OCI-LY7 (cell line): ENCODE data around the gene ATP1B1. TPM values are rescaled to one million over a fixed set of nuclear protein-coding genes. Genes with fewer than 3 reads are reported as not detected.

ENCODE experiments used
- BruUV-seq: library from RNA; stranded (reverse); fragments of 400-500 nt; replicated peaks from 2 replicates; lab custom pipeline; 2021; lab: Mats Ljungman, UMichigan
- CTCF ChIA-PET: fragments of 300-600 bp; sonication (Branson Sonifier 250); formaldehyde crosslinking; loops from one replicate; lab custom pipeline; 2022; ENCODE audit warnings: antibody characterized with exemption; ENCODE audit not compliant: unreplicated experiment; lab: Charles Lee
- POLR2A ChIA-PET: fragments of 300-600 bp; sonication (Branson Sonifier 250); formaldehyde crosslinking; loops from one replicate; lab custom pipeline; 2022; ENCODE audit warnings: antibody characterized with exemption; lab: Charles Lee
- DNase-seq: peaks from one replicate; pipeline ENCODE4 v3.0.0-alpha.2; 2015; ENCODE audit warnings: low spot score
- H2AFZ ChIP-seq: fragments of 200-600 bp; sonication (generic), shearing (Covaris generic); 2 replicates; pipeline ENCODE4 v1.6.1; 2014; ENCODE audit warnings: mild to moderate bottlenecking, antibody characterized with exemption, low read length, moderate library complexity
- H3K27ac ChIP-seq: fragments of 200-600 bp; sonication (generic); 2 replicates; pipeline ENCODE4 v1.5.1; 2014; ENCODE audit warnings: mixed run types, low read depth, mild to moderate bottlenecking, moderate library complexity, low read length, inconsistent platforms; ENCODE audit not compliant: poor library complexity, severe bottlenecking
- H3K36me3 ChIP-seq: fragments of 200-600 bp; sonication (generic); 2 replicates; pipeline ENCODE4 v1.6.1; 2014; ENCODE audit warnings: mild to moderate bottlenecking, antibody characterized with exemption, low read length, moderate library complexity, mixed read lengths; ENCODE audit not compliant: insufficient read depth
- H3K4me1 ChIP-seq: fragments of 200-600 bp; sonication (generic); 2 replicates; pipeline ENCODE4 v1.5.1; 2014; ENCODE audit warnings: mild to moderate bottlenecking, low read length; ENCODE audit not compliant: insufficient read depth, poor library complexity, severe bottlenecking
- H3K4me2 ChIP-seq: fragments of 200-600 bp; sonication (generic); 2 replicates; pipeline ENCODE4 v1.6.1; 2014; ENCODE audit warnings: mild to moderate bottlenecking, low read length
- H3K4me3 ChIP-seq: fragments of 200-600 bp; sonication (generic); 2 replicates; pipeline ENCODE4 v1.5.1; 2014; ENCODE audit warnings: mild to moderate bottlenecking, low read depth, low read length; ENCODE audit not compliant: poor library complexity, severe bottlenecking
- H3K79me2 ChIP-seq: fragments of 200-600 bp; sonication (generic); 2 replicates; pipeline ENCODE4 v1.6.1; 2016; ENCODE audit warnings: low read depth, mild to moderate bottlenecking, low read length, moderate library complexity, mixed read lengths; ENCODE audit not compliant: insufficient read depth
- H3K9me2 ChIP-seq: fragments of 200-600 bp; sonication (generic); 2 replicates; pipeline ENCODE4 v1.6.1; 2016; ENCODE audit warnings: mild to moderate bottlenecking, low read length, mixed read lengths; ENCODE audit not compliant: insufficient read depth
- H3K9me3 ChIP-seq: fragments of 200-600 bp; sonication (generic); 2 replicates; pipeline ENCODE4 v1.6.1; 2014; ENCODE audit warnings: mild to moderate bottlenecking, mixed run types, low read length, mixed read lengths
- H4K20me1 ChIP-seq: fragments of 200-600 bp; sonication (generic); 2 replicates; pipeline ENCODE4 v1.6.1; 2014; ENCODE audit warnings: mild to moderate bottlenecking, antibody characterized with exemption, low read length, moderate library complexity, mixed read lengths; ENCODE audit not compliant: insufficient read depth
- CTCF ChIP-seq: fragments of 200-600 bp; sonication (generic); conservative IDR thresholded peaks from 2 replicates; pipeline ENCODE4 v1.5.1; 2014; ENCODE audit warnings: mild to moderate bottlenecking, antibody characterized with exemption, low read length, moderate library complexity, mixed read lengths
- EZH2phosphoT487 ChIP-seq: fragments of 200-600 bp; sonication (generic); IDR thresholded peaks from 2 replicates; pipeline ENCODE4 v1.6.1; 2018; ENCODE audit warnings: low read depth, borderline replicate concordance, mild to moderate bottlenecking, mixed run types, antibody characterized with exemption, low read length, moderate library complexity, mixed read lengths
- intact Hi-C: fragments of 100-400 bp; cut with micrococcal nuclease; formaldehyde crosslinking; loops from one replicate; pipeline ENCODE4 v1.10.0; 2022; ENCODE audit not compliant: unreplicated experiment
- total RNA-seq, 2 experiments: library from RNA; depleted of rRNA in 1 of 2; stranded (reverse); fragments of >200 nt in 1 of 2; shearing (Covaris generic) in 1 of 2; gene quantifications; 2 replicates each; pipeline ENCODE4 v1.2.3, GENCODE V29; 2014 to 2022

The ATP1B1 gene
- total RNA-seq, 2 experiments from 2014 or later = 17.5 to 22.5 TPM

GRCh38 chr1:169078163-169078883 is 28.2 kb upstream of the ATP1B1 start:
- Histone ChIP-seq H3K36me3 (no peaks in the 10 kb centered on the region), H3K4me1 (no peaks in the 10 kb centered on the region), H3K27ac (no peak overlapping the region), H3K4me3 (no peak overlapping the region), H3K9me3 (no peaks in the 10 kb centered on the region), H3K79me2 (no peaks in the 10 kb centered on the region), H3K9me2 (no peaks in the 10 kb centered on the region), H3K4me2 (no peak overlapping the region), H2AFZ (no peak overlapping the region), H4K20me1 (no peaks in the 10 kb centered on the region)
- CTCF ChIA-PET = no interaction called here
- intact Hi-C loops = no loop called here
- no TSS peak for BruUV-seq
- no peak for TF ChIP-seq CTCF
- TF ChIP-seq EZH2phosphoT487 = no peak
- POLR2A ChIA-PET = no interaction called here
- DNase-seq = no peak

- CTCF ChIA-PET = no interaction called here
- POLR2A ChIA-PET = interaction anchor here (0.6 kb wide), 1 partner anchor 624 kb away, joined by 3 read pairs; no protein-coding TSS in a partner anchor
- Histone ChIP-seq H3K9me3 (no peaks in the 10 kb centered on the region), H4K20me1 (no peaks in the 10 kb centered on the region), H3K4me2 (no peak overlapping the region), H3K79me2 (no peaks in the 10 kb centered on the region), H2AFZ (no peak overlapping the region), H3K36me3 (no peaks in the 10 kb centered on the region), H3K4me3 (no peak overlapping the region), H3K9me2 (no peaks in the 10 kb centered on the region), H3K27ac (no peak overlapping the region), H3K4me1 (no peaks in the 10 kb centered on the region)
- intact Hi-C loops = no loop called here
- no peak for DNase-seq
- no peak for TF ChIP-seq CTCF
- TF ChIP-seq EZH2phosphoT487 = no peak
- no TSS peak for BruUV-seq
Observed at GRCh38 chr1:169081503-169082123, 24.9 kb upstream of the ATP1B1 start.

- no peak overlapping the region for H2AFZ ChIP-seq
- no peaks in the 10 kb centered on the region for H3K4me1 ChIP-seq
- no peak overlapping the region for H3K4me2 ChIP-seq
- POLR2A ChIA-PET = no interaction called here
- no peak overlapping the region for H3K27ac ChIP-seq
- H3K36me3 ChIP-seq = no peaks in the 10 kb centered on the region
- H3K79me2 ChIP-seq = no peaks in the 10 kb centered on the region
- no peak for DNase-seq
- CTCF ChIA-PET = no interaction called here
- no peak overlapping the region for H3K4me3 ChIP-seq
- no peaks in the 10 kb centered on the region for H3K9me2 ChIP-seq
- TF ChIP-seq EZH2phosphoT487 (no peak), CTCF (no peak)
- H4K20me1 ChIP-seq = no peaks in the 10 kb centered on the region
- intact Hi-C loops = no loop called here
- no TSS peak for BruUV-seq
- H3K9me3 ChIP-seq = no peaks in the 10 kb centered on the region
Observed at GRCh38 chr1:169085911-169086310, 20.6 kb upstream of the ATP1B1 start.
